NCI-H187 treated with DMSO at 0.1 percent for 48 hours (cell line): Measurements from ENCODE around the gene EFHC1.

Experiments used
- DNase-seq: peaks from one replicate; lab custom pipeline; 2025; lab: John Stamatoyannopoulos, UW

EFHC1 gene

DNA sequence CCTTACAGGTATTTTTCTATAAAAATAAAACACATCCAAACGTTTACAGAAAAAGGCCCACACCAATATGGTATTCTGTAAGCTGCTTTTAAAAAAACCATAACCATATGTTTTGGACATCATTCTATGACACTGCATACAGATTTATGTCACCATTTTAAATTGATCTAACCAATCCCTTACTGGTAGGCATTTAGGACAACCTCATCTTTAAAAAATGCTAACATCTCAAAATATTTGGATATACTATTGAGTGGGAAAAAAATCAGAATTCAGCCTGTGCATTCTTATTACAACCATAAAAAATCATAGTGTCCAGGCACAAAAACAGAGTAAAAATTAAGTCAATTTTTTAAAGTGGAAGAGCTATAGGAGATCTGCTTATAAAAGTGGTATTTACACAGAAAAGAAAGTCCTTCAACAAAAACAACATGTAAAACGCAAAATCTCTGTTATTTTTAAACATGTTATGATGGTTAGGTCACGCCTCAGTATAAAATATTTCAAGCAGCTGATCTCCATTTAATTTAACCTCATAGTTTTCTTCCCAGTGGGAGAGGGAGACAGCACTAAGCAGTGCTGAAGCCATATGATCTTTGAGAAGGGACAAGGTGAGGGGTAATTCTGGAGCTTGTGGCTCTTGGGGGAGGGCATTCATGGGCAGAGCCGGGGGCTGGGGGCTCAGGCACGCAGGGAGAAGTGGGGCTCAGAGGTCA is 135.5 kb downstream of the EFHC1 start:
- DNase-seq = no peak

GRCh38 chr6:52557389-52558265 is 137.5 kb downstream of the EFHC1 start:
- no peak for DNase-seq

DNA sequence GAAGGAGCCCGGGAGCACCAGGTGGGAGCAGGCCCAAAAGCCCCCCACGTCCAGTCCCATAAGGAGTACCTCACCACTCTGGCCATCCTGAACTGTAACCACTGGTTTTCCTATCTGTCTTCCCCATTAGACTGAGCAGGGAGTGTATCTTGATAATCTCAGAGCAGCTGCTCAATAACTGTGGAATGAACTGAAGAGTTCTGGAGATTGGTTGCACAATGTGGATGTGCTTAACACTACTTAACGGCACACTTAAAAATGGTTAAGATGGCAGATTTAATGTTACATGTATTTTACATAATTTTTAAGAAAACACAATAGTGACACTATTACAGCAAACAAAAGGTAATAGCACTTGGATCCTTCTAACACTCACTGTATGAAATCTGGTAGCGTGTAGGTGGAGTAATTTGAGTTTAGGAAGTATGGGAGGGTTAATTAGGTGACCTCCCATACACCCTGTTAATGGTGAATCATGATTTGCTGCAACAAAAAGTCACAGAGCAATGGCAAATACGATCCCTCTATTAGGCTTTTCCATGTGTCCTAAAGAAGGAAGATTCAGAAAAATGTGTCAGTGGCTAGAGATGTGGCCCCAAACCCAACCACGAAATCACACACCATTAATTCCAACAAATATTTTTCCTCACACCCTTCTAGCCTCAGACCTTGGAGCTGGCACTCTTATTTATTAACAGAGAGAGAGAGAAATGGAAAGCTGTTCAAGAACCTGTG is 138.3 kb downstream of the EFHC1 start:
- DNase-seq = no peak

DNA sequence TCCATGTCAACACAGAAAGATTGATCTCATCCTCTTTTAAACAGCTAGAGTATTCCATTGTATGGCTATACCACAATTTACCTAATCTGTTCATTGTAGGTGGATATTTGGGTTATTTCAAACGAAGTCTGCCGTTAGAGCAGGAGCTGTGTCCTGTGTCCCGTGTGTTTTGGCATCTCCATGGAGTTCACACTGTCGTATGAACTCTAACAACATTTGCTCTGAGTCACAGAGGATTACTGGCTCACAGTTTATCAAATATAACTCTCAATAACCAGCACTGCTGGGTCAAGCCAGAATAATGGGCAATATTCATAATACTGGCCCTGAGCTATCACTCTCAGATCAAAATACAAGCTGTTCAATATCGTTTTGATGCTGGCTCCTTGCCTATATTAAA is 140.3 kb downstream of the EFHC1 start:
- no peak for DNase-seq

- no peak for DNase-seq
Measured at GRCh38 chr6:52562911-52563310, 142.8 kb downstream of the EFHC1 start.

DNA sequence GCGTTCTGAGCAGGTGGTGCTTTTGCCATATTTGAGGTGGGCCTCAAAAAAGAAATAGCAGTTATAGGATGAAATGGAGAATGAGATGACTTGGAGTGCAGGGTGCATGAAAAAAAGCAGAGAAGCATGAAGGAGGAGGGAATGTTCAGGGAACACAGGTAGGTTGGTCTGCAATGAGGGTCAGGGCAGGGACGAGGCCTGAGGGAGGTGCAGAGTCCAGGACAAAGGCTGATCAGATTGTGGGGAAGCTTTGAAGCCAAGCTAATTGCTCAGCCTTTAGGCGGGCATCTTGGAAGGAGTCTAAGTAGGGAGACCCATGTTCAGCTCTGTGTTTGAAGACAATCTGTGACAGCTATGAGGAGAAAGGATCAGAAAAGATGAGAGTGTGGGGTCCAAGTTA is 144.7 kb downstream of the EFHC1 start:
- DNase-seq = no peak

DNA sequence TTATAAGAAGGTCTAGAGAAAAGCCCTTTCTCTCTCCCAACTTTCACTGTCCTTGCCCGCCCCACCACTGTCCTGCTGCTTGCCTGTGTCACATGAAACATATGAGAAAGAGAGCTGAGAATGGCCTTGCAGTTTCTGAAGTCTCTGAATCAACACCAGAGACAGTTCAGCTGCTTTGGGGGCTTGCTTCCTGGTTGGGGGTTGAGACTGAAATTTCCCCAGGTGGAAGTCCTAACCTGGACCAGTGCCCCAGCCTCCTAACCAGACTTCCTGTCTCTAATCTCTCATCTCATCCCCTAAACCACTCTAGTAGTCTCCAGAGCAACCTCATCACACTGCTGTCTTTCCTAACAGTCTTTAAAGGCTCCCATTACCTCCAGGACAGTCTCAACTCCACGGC is 146.1 kb downstream of the EFHC1 start:
- DNase-seq = no peak

GRCh38 chr6:52566853-52567279 is 146.7 kb downstream of the EFHC1 start:
- DNase-seq = no peak

DNA sequence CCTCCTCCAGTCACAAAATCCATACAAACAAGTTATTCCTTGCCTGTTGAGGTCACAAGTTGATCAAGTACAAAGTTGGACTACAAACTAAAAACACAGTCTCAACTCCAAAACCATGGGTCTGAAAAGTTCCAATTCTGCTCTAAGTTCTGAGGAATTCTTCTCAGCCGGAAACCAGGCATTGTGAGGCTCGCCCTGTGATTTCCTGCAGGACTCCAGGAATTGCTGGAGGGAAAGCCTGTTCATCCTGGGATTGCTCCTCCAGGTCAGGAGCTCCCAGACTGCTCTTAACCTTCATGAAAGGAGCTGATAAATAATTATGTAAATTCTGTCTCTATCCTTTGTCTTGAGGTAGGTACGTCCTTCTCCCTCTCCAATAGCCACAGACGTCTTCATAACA is 148.2 kb downstream of the EFHC1 start:
- no peak for DNase-seq

GRCh38 chr6:52570291-52570700 is 150.2 kb downstream of the EFHC1 start:
- no peak for DNase-seq

DNA sequence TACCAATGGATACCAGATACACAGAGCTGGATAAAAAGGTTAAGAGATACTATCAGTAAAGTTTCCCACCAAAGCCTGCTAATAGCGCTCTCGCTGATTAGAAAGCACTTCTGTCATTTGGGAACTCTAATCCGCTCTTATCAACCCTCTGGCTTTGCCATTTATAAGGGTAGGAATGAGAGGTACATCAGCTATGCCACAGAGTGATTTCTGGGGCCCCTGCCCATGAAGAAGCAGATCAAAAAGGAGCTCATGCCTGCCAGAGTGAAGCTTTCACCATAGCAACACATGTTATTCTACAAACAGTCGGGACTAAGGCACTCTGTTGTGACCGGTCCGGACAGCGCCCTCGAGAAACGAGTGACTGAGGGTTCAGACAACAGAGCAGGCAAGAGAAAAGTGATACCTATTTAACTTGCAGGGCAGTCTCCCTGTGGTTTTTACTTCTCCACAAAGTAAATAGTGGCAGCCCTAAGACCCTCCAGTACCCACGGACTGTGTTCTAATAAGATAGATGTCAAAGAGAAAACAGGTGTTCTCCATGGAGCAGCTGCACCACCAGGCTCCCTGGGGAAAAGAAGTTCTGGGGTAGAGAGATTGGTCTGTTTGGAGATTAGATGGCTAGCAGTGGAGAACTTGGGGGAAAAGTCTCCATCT is 151.1 kb downstream of the EFHC1 start:
- no peak for DNase-seq

DNA sequence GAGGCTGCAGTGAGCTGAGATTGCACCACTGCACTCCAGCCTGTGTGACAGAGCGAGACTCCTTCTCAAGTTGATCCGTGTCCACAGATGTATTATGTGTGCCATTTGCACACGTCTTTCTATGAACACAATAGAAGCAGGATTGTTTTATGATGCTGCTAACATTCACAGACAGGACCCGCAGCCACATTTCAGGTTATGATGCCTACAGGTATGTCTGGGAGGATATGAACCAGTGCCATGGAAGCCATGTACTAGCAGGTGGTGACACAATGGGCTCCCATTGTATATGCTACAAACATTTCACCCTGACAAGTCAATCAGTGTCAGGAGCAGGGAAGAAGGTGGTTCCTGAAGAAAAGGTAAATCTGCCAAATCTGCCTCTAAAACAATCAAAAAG is 152.4 kb downstream of the EFHC1 start:
- no peak for DNase-seq

DNA sequence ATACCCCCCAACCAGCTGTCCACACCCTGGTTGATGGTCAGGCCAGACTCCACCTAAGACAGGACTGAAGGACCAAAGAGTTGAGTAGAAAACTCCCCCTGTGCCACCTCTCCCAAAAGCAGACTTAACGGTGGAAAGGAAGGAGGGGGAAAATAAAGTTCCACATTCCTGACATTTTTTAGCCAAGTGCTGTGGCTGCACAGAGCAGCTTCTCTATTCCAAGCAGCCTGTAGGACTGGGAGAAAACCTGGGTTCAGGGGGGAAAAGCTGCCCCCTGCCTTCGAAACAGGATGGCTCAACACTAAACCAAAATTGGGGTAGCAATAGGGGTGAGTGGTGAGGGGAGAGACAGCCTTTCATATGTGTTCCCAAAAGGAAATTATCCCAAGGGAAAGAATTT is 153.2 kb downstream of the EFHC1 start:
- DNase-seq = no peak
